H9 (cell line): ENCODE data around the gene ANKK1. TPM values are rescaled to one million over a fixed set of nuclear protein-coding genes. Genes with fewer than 3 reads are reported as not detected.

Experiments
- DNase-seq: peaks from one replicate; pipeline ENCODE4 v3.0.0-alpha.2; 2017
- H2AFZ ChIP-seq: one replicate; pipeline ENCODE4 v1.6.1; 2013; ENCODE audit warnings: mild to moderate bottlenecking, low read length, control low read depth, moderate library complexity
- H2AK5ac ChIP-seq: 2 replicates; pipeline ENCODE4 v1.6.1; 2013; ENCODE audit warnings: low read length, control low read depth, mixed read lengths; ENCODE audit not compliant: insufficient read length
- H2BK120ac ChIP-seq: one replicate; pipeline ENCODE4 v1.6.1; 2013; ENCODE audit warnings: low read depth, mild to moderate bottlenecking, low read length, control low read depth, inconsistent platforms; ENCODE audit not compliant: poor library complexity, severe bottlenecking
- H2BK12ac ChIP-seq: 2 replicates; pipeline ENCODE4 v1.6.1; 2013; ENCODE audit warnings: low read length, control low read depth, mixed read lengths, low read depth; ENCODE audit not compliant: insufficient read length
- H2BK15ac ChIP-seq: 2 replicates; pipeline ENCODE4 v1.6.1; 2013; ENCODE audit warnings: low read depth, low read length, control low read depth
- H2BK20ac ChIP-seq: one replicate; pipeline ENCODE4 v1.6.1; 2013; ENCODE audit warnings: low read depth, mild to moderate bottlenecking, low read length, control low read depth, inconsistent platforms; ENCODE audit not compliant: poor library complexity, severe bottlenecking
- H2BK5ac ChIP-seq: 2 replicates; pipeline ENCODE4 v1.6.1; 2013; ENCODE audit warnings: low read length, control low read depth, mixed read lengths; ENCODE audit not compliant: insufficient read length
- H3K14ac ChIP-seq: 2 replicates; pipeline ENCODE4 v1.6.1; 2013; ENCODE audit warnings: low read length, control low read depth; ENCODE audit not compliant: insufficient read depth
- H3K18ac ChIP-seq: 2 replicates; pipeline ENCODE4 v1.6.1; 2013; ENCODE audit warnings: low read depth, mild to moderate bottlenecking, mixed read lengths, low read length, control low read depth; ENCODE audit not compliant: insufficient read length
- H3K23ac ChIP-seq: 2 replicates; pipeline ENCODE4 v1.6.1; 2013; ENCODE audit warnings: low read length, control low read depth, mixed read lengths, low read depth; ENCODE audit not compliant: insufficient read length
- H3K23me2 ChIP-seq: 2 replicates; pipeline ENCODE4 v1.6.1; 2013; ENCODE audit warnings: low read depth, mild to moderate bottlenecking, mixed read lengths, low read length, control low read depth; ENCODE audit not compliant: insufficient read length, poor library complexity, severe bottlenecking
- H3K27ac ChIP-seq: 2 replicates; pipeline ENCODE4 v1.5.1; 2013; ENCODE audit warnings: low read length, control low read depth, mixed read lengths, low read depth; ENCODE audit not compliant: insufficient read length
- H3K27me3 ChIP-seq: 2 replicates; pipeline ENCODE4 v1.6.1; 2013; ENCODE audit warnings: low read length, control low read depth, inconsistent platforms; ENCODE audit not compliant: insufficient read depth
- H3K4ac ChIP-seq: 2 replicates; pipeline ENCODE4 v1.6.1; 2013; ENCODE audit warnings: low read depth, mild to moderate bottlenecking, control low read depth, inconsistent platforms, low read length, moderate library complexity
- H3K4me1 ChIP-seq: 2 replicates; pipeline ENCODE4 v1.6.1; 2013; ENCODE audit warnings: low read length, control low read depth, inconsistent platforms; ENCODE audit not compliant: insufficient read depth
- H3K4me2 ChIP-seq: 2 replicates; pipeline ENCODE4 v1.6.1; 2013; ENCODE audit warnings: low read length, control low read depth, mixed read lengths; ENCODE audit not compliant: insufficient read length, insufficient read depth
- H3K56ac ChIP-seq: 2 replicates; pipeline ENCODE4 v1.6.1; 2013; ENCODE audit warnings: low read depth, mild to moderate bottlenecking, mixed read lengths, low read length, control low read depth; ENCODE audit not compliant: insufficient read length
- H3K79me1 ChIP-seq: 2 replicates; pipeline ENCODE4 v1.6.1; 2013; ENCODE audit warnings: low read depth, mild to moderate bottlenecking, moderate library complexity, low read length, control low read depth, inconsistent platforms; ENCODE audit not compliant: insufficient read depth, poor library complexity, severe bottlenecking
- H3K79me2 ChIP-seq: 2 replicates; pipeline ENCODE4 v1.6.1; 2013; ENCODE audit warnings: low read length, control low read depth, inconsistent platforms; ENCODE audit not compliant: insufficient read depth
- H3K9ac ChIP-seq: 2 replicates; pipeline ENCODE4 v1.6.1; 2013; ENCODE audit warnings: low read length, control low read depth, mixed read lengths; ENCODE audit not compliant: insufficient read length; ENCODE audit errors: extremely low read depth
- H3K9me3 ChIP-seq: one replicate; pipeline ENCODE4 v1.6.1; 2013; ENCODE audit warnings: low read depth, low read length, inconsistent platforms; ENCODE audit not compliant: control insufficient read depth
- H3T11ph ChIP-seq: one replicate; pipeline ENCODE4 v1.6.1; 2013; ENCODE audit warnings: mild to moderate bottlenecking, low read length, control low read depth, inconsistent platforms
- H4K20me1 ChIP-seq: one replicate; pipeline ENCODE4 v1.6.1; 2013; ENCODE audit not compliant: control insufficient read depth, insufficient read length, insufficient read depth
- H4K5ac ChIP-seq: 2 replicates; pipeline ENCODE4 v1.6.1; 2013; ENCODE audit warnings: low read depth, mild to moderate bottlenecking, mixed read lengths, low read length, control low read depth; ENCODE audit not compliant: insufficient read length
- H4K8ac ChIP-seq: replicated peaks from 2 replicates; pipeline ENCODE4 v1.6.1; 2013; ENCODE audit warnings: low read length, control low read depth, mixed read lengths, low read depth; ENCODE audit not compliant: insufficient read length
- H4K91ac ChIP-seq: 2 replicates; pipeline ENCODE4 v1.6.1; 2013; ENCODE audit warnings: low read depth, mild to moderate bottlenecking, moderate library complexity, mixed read lengths, low read length, control low read depth; ENCODE audit not compliant: insufficient read length
- H3K27ac Mint-ChIP-seq, 3 experiments: 2 replicates in 2 of 3; 3 replicates in 1 of 3; pipeline ENCODE4 v1.8.0; 2020 to 2021; ENCODE audit warnings: mixed read lengths in 3 of 3, mild to moderate bottlenecking in 1 of 3, moderate library complexity in 1 of 3
- H3K27me3 Mint-ChIP-seq: 2 replicates; pipeline ENCODE4 v1.8.0; 2021; ENCODE audit warnings: low read depth, mild to moderate bottlenecking, moderate library complexity, mixed read lengths
- H3K36me3 Mint-ChIP-seq, 3 experiments: 2 replicates in 2 of 3; 3 replicates in 1 of 3; pipeline ENCODE4 v1.8.0; 2020 to 2021; ENCODE audit warnings: low read depth in 3 of 3, mixed read lengths in 3 of 3; ENCODE audit not compliant: insufficient read depth in 1 of 3
- H3K4me1 Mint-ChIP-seq, 2 experiments: 2 replicates each; pipeline ENCODE4 v1.8.0; 2020; ENCODE audit warnings: mixed read lengths in 2 of 2
- H3K4me3 Mint-ChIP-seq, 2 experiments: 2 replicates in 1 of 2; 3 replicates in 1 of 2; pipeline ENCODE4 v1.8.0; 2020 to 2021; ENCODE audit warnings: mild to moderate bottlenecking in 2 of 2, mixed read lengths in 2 of 2, moderate library complexity in 1 of 2
- H3K9me3 Mint-ChIP-seq, 2 experiments: 2 replicates in 1 of 2; 3 replicates in 1 of 2; pipeline ENCODE4 v1.8.0; 2020; ENCODE audit warnings: mild to moderate bottlenecking in 2 of 2, mixed read lengths in 2 of 2, moderate library complexity in 1 of 2
- CTCF ChIP-seq: fragments of 200-600 bp; sonication (generic); conservative IDR thresholded peaks from 3 replicates; pipeline ENCODE4 v1.8.0; 2021; ENCODE audit warnings: antibody characterized with exemption, mild to moderate bottlenecking
- WGBS: extraction: QIAGEN DNeasy Blood & Tissue Kit; methylation state at CpG from one replicate; pipeline ENCODE4 v1.1.7; 2013; ENCODE audit warnings: missing lambda C conversion rate, low lambda C conversion rate, mixed read lengths; ENCODE audit not compliant: insufficient read length; ENCODE audit errors: extremely low coverage; 5-methylcytosine and 5-hydroxymethylcytosine counted together
- total RNA-seq: library from RNA; stranded (reverse); gene quantifications from 2 replicates; pipeline ENCODE4 v1.2.1, GENCODE V29; 2021

The ANKK1 gene
- total RNA-seq, 1 experiment from 2014 or later = 0.20 TPM

DNA sequence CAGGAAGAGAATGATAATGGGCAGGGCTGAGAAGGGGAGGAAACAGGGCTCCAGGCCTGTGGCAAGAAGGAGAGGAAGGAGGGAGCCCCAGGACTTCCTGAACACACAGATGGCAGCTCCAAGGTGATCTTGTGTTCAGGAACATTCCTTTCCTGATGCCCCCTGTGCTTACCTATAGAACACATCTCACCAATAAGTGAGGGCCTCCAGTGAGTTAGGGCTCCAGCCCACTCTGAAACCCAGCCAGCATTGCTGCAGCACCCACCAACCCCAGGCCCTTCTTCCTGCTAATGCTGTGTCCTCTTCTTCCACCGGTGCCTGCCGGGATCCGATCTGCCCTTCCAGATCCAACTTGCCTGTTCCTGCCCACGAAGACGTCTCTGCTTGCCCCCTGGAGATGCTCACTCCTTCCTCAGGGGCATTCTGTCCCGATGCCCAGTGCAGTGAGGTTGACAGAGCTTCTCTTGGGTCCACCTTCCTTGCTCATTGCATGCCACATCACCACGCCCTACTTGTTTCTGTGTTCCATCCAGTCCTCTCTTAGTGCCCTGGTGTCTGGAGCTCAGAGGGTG lies 17.4 kb downstream of the ANKK1 start:
- H4K91ac ChIP-seq = no peak overlapping the region
- no peak overlapping the region for H2BK12ac ChIP-seq
- H3K23me2 ChIP-seq = no peaks in the 10 kb centered on the region
- no peak overlapping the region for H3K4me2 ChIP-seq
- no peak overlapping the region for H2BK20ac ChIP-seq
- H2AFZ ChIP-seq = no peak overlapping the region
- Mint-ChIP-seq H3K27ac (no peak overlapping the region; a peak in 1 of 7 replicates), H3K9me3 (no peaks in the 10 kb centered on the region), H3K27me3 (peaks cover 28% of the 10 kb centered on the region), H3K4me1 (peaks cover 10 to 23% of the 10 kb centered on the region in 2 experiments), H3K36me3 (no peaks in the 10 kb centered on the region), H3K4me3 (no peak overlapping the region)
- H3K79me2 ChIP-seq = no peaks in the 10 kb centered on the region
- no CpG with 5 or more reads among the region's 7 CpGs for WGBS
- H3K4me1 ChIP-seq = no peaks in the 10 kb centered on the region
- H4K8ac ChIP-seq = no peak overlapping the region
- H2BK5ac ChIP-seq = no peak overlapping the region
- H3K18ac ChIP-seq = no peak overlapping the region
- H3K9ac ChIP-seq = no peak overlapping the region
- no peak overlapping the region for H2BK120ac ChIP-seq
- no peak overlapping the region for H4K5ac ChIP-seq
- H3K23ac ChIP-seq = no peak overlapping the region
- H2AK5ac ChIP-seq = no peak overlapping the region
- H3K9me3 ChIP-seq = no peaks in the 10 kb centered on the region
- H3K4ac ChIP-seq = no peak overlapping the region
- no peak for TF ChIP-seq CTCF
- H3T11ph ChIP-seq = no peak overlapping the region
- no peak overlapping the region; the same call in 1 of the 2 replicates for H3K14ac ChIP-seq
- H3K27me3 ChIP-seq = no peaks in the 10 kb centered on the region
- H3K27ac ChIP-seq = no peak overlapping the region
- H3K56ac ChIP-seq = no peak overlapping the region
- no peaks in the 10 kb centered on the region for H4K20me1 ChIP-seq
- no peaks in the 10 kb centered on the region for H3K79me1 ChIP-seq
- H2BK15ac ChIP-seq = no peak overlapping the region
- no peak for DNase-seq
